SHP77 (cell line): ENCODE results near the gene SPPL2B.

Experiments used
- DNase-seq, 2 experiments: peaks; one replicate each; lab custom pipeline; 2025; lab: John Stamatoyannopoulos, UW

The SPPL2B gene

DNA sequence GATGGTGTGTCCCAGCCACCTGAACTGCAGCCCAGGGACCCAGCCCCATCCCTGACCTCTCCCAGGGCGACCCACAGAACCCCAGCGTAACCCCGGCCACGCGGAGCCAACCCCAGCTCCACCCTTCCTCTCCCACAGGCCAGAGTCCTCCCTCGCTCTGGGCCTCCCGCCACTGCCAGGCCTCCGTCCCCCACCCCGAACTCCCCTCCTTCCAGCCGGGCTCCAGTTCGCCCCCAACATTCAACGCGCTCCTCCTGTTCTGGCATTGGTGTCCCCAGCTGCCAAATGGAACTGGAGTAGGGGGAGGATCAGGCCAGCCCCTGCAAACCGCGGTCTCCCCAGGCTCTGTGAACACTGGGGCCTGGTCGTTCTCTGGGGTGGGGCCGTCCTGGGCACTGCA is 28.0 kb upstream of the SPPL2B start:
- no peak for DNase-seq

DNA sequence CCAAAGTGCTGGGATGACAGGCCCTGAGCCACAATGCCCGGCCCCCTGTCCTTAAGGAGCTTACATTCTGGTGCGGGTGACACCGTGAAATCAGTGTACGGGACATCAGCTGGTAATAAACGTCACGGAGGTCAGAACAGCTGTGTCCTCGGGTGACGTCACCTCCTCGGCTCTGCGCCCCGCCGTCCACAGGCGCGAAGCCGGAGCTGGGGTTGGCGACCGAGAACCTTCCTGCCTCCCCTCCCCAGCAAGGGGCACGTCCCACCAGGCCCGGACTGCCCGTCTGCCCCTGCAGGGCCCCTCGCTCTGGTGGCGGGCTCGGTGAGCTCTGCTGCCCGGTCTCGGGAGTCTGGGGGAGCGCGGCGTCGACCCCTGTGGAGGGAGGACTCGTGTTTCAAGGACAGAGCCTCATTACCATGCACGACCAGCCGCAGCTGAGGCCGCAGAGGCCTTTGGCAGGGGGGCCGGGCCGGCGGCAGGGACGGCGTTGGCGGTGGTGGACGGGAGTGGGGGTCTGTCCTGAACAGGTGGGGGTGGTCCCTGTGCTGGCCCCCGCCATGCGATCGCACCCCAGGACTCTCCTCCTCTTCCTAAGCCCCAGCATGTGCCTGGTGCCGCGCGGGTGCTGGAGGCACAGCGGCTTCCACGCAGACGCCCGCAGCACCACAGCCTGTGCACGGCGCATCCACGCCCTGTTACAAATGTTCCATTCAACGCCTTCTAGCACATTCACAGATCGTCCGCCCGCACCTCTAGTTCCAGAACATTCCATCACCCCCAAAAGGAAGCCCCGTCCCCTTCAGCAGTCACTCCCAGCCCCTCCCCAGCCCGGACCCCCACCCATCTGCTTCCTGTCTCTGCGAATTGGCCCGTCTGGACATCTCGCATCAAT is 25.9 kb upstream of the SPPL2B start:
- no peak for DNase-seq

DNA sequence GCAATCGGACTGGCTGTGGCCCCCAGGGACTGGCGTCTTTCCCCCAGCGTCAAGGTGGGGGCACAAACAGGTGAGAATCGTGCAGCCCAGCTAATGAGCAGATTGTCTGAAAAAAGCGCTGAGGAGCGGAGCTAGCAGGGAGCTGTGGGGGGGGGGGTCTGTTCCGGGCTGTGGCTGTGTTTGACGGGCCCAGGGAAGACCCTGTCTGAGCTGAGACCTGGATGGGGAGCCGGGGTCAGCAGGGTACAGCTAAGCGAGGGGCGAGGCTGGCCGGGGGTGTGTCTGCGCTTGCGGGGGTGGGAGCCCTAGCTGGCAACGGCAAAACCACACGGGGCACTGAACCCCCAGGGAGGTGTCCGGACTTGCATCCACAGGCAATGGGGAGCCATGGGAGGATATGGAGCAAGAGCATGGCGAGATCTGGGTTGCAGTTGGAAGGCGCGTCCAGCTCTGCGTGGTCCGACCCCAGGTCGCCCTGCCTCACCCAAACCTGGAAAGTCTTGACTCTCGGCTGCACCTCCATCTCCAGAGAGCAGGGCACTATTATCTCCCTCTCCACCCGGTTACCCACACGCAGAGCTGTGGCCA is 25.2 kb upstream of the SPPL2B start:
- no peak for DNase-seq

DNA sequence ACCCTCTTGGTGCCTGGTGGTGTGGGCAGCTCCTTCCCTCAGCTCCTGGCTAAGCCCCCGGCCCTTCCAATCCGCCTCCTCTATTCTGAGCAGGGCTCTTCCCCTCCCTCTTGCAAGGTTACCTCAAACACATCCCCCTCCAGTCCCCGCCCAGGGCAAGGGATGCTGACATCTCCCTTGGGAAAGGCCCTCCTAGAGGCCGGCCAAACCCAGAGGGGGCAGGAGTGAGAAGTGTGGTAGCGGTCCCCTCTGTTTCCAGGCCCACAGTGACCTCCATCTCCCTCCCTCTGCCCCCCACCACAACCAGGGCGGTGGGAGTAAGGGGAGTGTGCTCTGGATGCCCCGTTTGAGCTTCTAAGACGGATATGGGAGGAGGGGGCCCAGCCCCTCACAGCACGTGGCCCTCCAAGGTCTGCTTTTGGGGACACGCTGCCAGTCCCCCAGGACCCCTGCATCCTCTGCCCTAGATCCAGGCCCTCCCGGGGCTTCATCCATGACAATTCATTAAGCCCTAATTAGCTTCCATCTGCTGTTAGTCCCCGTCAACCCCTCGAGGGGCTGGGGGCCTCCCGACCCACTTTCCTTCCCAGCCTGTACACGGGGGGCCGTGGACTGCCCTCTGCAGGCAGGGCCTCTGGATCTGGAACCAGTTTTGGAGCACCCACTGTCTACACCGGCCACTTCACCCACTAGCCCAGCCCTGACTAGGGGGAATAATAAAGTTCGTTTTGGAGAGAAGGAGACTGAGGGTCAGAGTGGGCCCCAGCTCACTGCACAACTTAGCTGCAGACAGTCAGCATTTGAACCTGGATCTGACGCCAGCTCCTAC is 22.8 kb upstream of the SPPL2B start:
- DNase-seq: no peak

DNA sequence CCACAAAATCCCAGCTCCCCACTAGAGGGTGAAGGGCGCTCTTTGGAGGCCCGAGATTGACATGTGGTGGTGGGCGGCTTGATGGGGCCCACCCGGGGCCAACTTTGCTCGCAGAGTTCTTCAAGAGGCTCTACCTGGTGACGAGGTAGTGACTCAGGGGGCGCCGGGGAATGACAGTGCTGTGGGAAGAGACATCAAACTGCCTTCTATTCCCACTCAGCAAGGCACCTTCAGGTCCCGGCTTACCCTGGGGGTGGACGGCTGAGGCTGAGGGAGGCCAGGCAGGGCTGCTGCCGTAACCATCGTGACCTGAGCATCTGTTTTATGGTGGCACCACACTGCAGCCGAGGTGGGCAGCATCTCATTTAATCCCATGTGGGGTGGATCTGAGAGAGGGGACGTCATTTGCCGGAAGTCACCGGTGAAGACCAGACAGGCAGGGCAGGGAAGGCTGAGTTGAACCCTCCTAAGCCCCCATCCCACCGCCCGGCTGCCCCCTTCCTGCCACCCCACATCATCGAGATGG is 22.1 kb upstream of the SPPL2B start:
- no peak for DNase-seq

DNA sequence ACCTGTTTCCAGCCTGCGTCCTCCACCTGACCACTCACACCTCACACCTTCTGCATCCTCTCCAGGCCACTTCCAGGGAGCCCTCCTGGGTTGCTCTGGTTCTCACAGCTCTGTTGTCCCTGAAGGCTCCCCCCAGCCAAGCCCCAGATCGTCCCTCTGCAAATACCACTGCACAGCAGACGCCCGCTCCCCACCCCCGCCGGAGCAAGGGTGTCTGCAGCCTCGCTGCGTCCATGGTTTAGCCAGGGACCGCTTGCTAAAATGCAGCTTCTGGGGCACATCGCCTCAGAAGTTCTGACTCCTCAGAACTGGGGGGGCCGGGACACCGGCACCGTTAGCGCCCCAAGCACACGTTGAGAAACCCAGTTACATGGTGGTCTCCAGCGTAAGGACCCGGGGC is 21.5 kb upstream of the SPPL2B start:
- DNase-seq: no peak

DNA sequence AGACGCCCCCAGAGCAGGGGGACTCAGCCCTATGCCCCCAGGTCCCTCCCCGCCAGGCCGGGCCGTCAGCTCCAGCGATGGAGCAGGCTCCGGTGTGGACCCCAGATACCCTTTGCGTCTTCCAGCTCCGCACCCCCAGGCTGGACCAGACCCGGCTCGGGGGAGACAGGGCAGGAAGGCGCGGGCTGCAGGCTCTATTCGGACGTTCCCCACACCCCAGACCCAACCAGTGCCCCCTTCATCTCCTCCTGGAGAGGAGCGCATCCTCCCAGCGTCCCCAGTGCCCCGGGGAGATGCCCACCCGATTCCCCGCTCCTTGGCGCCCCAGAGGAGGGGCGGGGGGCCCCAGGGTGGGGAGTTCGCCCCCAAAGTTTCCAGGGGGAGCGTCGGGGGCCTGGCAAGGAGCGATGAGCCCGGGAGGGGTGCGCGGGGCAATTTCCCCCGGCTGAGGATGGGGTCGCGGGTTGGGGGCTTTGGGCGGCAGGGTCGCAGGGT is 20.9 kb upstream of the SPPL2B start:
- DNase-seq: no peak

DNA sequence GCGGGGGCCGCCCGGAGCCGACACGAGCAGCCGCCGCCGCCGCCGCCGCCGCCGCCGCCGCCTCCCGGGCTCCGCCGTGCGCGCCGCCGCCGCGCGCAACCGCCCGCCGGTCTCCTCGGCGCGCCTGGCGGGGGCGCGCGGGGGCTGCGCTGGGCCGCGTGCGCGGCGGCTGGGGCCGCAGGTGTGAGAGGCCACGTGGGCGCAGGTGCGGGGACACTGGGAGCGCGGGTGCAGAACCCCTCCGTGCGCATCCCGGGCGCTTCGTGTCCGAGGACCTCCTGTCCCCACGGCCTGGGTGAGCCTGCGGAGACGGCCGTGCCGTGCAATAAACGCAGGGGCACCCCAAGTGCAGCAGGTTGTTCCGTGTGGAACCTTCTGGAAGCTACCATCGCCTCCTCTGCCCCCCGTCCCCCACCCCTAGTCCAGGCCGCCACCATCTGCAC is 20.3 kb upstream of the SPPL2B start, which contains the start of gene LINGO3:
TSS of gene LINGO3 (minus strand) at position 41 of the 443 bp plus-strand sequence. CDS start 16,378 bp downstream, outside the sequence.
- no peak for DNase-seq

DNA sequence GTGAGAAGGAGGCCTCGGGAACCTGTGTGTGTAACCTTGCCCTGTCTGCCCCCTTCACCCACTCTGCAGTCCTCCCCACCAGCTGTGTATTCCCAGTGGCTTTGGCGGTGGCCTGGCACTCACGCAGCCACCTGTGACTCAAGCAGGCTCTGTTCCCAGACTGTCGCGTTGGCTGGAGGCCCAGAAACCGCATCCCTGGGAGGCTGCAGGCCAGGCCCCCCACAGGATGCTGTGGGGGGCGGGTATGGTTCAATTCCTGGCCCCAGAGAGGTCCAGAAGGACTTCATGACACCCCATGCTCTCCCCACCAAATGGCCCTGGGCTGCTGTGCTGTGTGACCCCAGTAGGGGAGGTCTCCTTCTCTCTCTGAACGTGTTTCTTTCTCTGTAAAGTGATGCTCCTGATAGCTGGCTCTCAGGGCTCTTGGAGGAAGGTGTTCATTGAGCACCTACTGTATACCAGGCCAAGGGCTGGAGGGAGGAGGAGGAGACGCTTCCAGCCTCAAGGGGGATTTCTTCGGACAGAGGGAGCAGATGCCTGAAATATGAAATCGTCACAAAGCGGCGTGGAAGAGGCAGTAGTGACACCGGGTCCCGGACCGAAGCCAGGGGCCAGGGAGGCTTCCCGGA is 18.6 kb upstream of the SPPL2B start:
- DNase-seq: peak; percentile 66 to 72

DNA sequence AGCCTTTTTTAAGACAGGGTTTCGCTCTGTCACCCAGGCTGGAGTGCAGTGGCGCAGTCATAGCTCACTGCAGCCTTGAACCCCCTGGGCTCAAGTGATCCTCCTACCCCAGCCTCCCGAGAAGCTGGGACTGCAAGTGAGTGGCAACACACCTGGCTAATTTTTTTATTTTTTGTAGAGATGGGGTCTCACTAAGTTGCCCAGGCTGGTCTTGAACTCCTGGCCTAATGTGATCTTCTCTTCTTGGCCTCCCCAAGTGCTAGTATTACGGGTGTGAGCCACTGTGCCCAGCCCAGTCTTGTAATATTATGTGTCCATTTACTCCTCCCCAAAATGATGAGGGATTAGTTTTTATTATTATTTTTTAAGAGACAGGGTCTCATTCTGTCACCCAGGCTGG is 17.4 kb upstream of the SPPL2B start:
- no peak for DNase-seq

DNA sequence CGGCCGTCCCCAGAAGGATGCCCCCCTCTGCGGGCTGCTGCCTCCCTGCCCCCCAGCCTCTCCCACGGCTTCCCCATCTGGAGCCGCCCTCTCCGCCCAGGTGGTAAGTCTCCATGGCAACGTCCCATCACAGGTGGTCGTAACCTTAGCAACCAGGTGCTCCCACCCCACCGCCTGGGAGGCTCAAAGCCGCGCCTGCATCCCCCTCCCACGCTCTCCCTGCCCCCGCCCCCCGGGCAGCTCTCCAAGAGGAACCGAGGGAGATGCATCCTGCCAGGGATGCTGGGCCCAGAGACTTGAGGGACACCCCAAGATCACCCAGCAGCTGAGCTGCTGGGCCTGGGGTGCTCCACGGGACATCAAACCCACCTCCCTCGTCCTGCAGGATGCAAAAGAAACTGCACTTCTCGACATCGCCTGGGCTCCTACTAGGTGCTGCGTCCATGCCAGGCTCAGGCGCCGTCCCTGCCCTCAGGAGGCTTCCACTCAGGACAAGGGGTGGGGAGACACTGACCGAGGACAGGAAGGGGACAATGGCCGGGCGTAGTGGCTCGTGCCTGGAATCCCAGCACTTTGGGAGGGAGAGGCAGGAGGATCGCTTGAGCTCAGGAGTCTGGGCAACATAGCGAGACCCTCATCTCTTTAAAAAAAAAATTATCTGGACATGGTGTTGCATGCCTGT is 15.5 kb upstream of the SPPL2B start:
- no peak for DNase-seq

DNA sequence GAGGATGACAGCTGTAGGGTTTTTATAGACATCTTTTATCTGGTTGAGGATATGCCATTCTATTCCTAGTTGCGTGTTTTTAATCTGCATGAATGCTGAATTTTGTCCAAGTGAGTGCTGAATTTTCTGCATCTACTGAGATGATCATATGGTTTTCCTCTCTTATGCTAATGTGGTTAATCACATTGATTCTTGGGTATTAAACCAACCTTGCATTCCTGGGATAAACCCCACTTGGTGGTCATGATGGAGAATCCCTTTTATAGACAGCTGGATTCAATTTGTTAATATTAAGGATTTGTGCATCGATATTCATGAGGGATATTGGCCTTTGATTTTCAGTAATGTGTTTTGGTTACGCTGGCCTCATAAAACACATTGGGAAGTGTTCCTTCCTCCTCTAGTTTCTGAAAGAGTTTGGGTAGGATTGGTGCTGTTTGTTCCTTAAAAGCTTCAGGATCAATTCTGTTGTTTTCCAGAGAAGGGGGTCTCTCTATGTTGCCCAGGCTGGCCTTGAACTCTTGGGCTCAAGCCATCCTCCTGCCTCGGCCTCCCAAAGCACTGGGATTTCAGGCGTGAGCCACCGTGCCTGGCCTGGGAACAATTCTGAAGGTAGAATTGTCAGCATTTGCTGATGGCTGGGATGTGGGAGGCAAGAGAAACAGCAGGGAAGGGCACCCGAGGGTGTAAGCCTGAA is 13.2 kb upstream of the SPPL2B start:
- no peak for DNase-seq

DNA sequence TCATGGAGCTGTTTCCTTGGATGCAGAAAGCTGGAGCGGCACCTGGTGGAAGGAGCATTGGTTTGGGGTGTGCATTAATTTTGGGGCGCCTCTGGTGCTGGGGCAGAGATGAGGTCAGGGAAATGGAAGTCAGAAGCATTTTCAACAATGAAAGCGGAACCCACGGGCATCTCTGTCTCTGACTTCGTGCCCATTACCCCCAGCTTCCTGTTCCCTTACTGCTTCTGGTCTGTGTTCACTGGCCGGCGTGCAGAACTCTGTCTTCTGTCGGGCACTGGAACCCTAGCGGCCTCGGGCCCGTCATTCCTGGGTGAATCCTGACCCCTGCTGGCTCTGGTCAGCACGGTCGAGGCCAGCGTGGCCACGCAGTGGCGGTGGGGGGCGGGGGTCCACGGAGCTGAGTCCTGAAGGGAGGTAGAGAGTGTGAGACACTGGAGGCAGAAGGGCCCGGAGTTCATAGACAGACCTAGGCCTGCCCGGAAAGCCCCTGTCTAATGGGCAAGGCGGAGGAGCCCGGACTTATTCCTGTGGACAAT is 12.6 kb upstream of the SPPL2B start:
- DNase-seq: peak; percentile 65 to 71

DNA sequence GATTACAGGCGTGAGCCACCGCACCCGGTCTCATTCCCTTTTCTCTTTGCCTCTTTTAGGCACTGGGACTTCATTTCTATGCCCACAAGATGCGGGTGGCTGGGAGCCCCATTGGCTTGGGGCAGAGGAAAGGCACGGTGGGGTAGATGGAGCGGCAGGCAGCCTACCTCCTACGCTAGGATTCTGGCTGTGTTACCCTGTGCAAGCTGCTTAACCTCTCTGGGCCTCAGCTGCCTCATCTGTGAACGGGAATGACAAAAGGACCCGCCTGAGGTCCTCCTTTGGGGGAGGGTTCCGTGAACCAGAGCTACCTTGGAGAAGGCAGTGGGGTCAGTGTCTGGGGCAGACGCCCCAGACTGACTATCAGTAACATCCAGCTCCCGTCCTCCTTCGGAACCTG is 11.2 kb upstream of the SPPL2B start:
- DNase-seq: no peak

DNA sequence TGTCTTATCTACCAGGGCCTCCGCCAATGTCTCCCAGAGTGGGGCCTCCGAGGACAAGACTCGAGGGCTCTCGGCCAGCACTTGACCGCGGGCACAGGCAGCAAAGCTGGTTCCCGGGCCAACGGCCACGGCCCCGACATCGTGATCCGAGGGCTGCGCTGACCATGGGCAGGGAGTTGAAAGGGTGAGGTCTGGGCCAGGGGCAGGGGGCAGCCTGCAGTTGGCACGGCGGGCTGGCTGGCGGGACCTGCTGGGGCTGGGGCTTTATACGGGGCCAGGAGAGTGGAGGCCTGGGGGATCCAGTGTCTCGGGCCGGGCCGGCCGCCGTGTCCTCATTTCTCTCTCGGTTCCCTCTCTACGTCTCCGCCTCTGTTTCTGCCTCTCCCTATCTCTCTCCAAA is 10.7 kb upstream of the SPPL2B start:
- no peak for DNase-seq

DNA sequence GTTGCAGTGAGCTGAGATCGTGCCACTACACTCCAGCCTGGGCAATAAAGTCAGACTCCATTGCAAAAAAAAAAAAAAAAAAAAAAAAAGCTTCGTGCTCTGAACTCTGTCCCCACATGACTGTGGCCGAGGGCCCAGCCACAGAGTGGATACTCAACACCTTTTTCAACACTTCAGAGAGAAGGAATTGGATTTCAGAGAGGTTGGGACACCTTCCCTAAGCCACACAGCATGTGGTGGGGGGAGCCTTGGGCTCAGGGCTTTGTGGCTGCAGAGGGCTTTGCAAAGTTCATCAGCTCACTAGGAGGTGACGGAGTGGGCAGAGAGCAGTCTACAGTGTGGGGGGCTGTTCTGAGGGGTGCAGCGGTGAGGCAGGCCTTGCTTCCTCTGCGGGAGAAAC is 9.6 kb upstream of the SPPL2B start:
- DNase-seq: no peak

DNA sequence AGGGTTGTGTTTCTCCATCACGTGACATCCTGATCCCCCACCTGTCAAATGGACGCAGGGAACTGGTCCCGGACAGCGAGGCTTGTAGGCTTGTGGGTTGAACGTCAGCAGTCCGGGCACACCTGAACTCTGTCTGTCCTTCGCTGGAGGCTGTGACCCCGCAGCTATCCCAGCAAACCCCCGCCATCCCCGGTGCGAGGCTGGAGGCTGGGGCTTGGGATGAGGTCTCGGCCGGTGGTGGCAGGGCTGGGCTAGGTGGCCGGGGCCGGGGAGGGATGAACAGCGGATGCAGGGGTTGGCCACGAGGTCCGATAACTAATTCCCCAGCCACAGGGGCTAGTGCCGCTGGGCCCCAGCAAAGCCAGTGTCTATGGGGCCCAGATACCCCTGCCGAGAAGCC is 8.9 kb upstream of the SPPL2B start:
- no peak for DNase-seq

DNA sequence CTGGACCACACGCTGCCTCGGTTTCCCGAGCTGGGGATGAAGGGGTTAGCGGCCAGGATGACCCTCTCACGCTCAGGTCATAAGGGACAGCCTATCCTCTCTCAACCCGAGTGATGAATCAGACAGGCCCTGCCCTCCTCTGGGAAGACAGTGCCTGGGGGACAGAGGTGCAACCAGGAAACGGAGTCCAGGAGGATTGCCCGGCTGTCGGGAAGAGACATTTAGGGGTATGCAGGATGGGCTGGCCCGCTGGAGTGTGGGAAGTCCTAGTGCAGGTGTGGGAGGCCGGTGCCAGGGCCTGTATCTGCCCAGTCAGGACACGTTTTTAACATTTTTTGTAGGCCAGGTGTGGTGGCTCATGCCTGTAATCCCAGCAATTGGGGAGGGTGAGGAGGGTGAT is 8.4 kb upstream of the SPPL2B start:
- no peak for DNase-seq

DNA sequence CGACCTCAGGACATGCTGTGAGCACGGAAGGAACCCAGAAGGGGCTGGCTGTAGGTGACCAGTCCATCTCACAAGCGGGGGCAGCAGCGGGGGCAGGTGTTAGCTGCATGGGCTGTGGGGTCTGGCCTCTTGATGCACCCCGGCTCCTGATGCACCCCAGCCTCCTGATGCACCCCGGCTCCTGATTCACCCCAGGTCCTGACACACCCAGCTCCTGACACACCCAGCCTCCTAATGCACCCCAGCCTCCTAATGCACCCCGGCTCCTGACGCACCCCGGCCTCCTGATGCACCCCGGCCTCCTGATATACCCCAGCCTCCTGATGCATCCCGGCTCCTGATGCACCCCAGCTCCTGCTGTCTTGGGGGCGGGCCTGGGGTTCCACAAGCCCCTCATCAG is 7.5 kb upstream of the SPPL2B start:
- DNase-seq: no peak

DNA sequence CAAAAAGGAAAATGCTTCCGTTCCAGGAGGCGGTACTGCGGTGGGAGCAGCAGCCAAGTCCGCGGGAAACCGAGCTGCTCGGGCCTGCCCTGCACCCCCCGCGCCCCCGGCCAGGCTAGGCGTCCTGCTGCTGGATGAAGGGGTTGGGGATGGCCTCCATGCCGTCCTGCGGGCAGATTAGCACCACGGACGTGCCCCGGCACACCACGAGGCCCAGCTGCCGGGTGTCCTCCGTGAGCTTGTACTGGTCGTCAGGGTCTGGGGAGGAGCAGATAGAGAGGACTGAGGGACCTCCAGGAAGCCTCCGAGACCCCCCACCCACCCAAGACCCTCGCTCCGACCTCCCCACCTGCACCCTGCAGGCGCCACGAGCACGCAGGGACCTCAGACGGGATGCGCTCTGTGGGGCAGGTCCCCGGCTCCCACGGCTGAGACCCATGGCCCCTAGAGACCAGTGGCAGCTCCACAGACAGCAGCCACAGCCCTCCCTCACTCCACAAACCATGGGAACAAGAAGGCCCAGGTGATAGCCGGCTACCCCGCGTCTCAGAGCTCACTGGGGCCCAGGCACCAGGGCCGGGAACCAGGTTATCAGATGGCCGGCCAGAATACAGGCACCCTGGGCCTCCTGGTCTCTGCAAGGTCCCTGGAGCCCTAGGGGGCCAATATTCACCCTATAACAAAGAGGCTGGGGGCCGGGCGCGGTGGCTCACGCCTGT is 6.8 kb upstream of the SPPL2B start:
- DNase-seq: no peak
